OCI-LY7 (cell line): Measurements from ENCODE around the gene CCNL2. TPM values are rescaled to one million over a fixed set of nuclear protein-coding genes. Genes with fewer than 3 reads are reported as not detected.

Source experiments
- BruUV-seq: library from RNA; stranded (reverse); fragments of 400-500 nt; replicated peaks from 2 replicates; lab custom pipeline; 2021; lab: Mats Ljungman, UMichigan
- CTCF ChIA-PET: fragments of 300-600 bp; sonication (Branson Sonifier 250); formaldehyde crosslinking; loops from one replicate; lab custom pipeline; 2022; ENCODE audit warnings: antibody characterized with exemption; ENCODE audit not compliant: unreplicated experiment; lab: Charles Lee
- POLR2A ChIA-PET: fragments of 300-600 bp; sonication (Branson Sonifier 250); formaldehyde crosslinking; loops from one replicate; lab custom pipeline; 2022; ENCODE audit warnings: antibody characterized with exemption; lab: Charles Lee
- DNase-seq: peaks from one replicate; pipeline ENCODE4 v3.0.0-alpha.2; 2015; ENCODE audit warnings: low spot score
- H2AFZ ChIP-seq: fragments of 200-600 bp; sonication (generic), shearing (Covaris generic); 2 replicates; pipeline ENCODE4 v1.6.1; 2014; ENCODE audit warnings: mild to moderate bottlenecking, antibody characterized with exemption, low read length, moderate library complexity
- H3K27ac ChIP-seq: fragments of 200-600 bp; sonication (generic); 2 replicates; pipeline ENCODE4 v1.5.1; 2014; ENCODE audit warnings: mixed run types, low read depth, mild to moderate bottlenecking, moderate library complexity, low read length, inconsistent platforms; ENCODE audit not compliant: poor library complexity, severe bottlenecking
- H3K36me3 ChIP-seq: fragments of 200-600 bp; sonication (generic); 2 replicates; pipeline ENCODE4 v1.6.1; 2014; ENCODE audit warnings: mild to moderate bottlenecking, antibody characterized with exemption, low read length, moderate library complexity, mixed read lengths; ENCODE audit not compliant: insufficient read depth
- H3K4me1 ChIP-seq: fragments of 200-600 bp; sonication (generic); 2 replicates; pipeline ENCODE4 v1.5.1; 2014; ENCODE audit warnings: mild to moderate bottlenecking, low read length; ENCODE audit not compliant: insufficient read depth, poor library complexity, severe bottlenecking
- H3K4me2 ChIP-seq: fragments of 200-600 bp; sonication (generic); 2 replicates; pipeline ENCODE4 v1.6.1; 2014; ENCODE audit warnings: mild to moderate bottlenecking, low read length
- H3K4me3 ChIP-seq: fragments of 200-600 bp; sonication (generic); 2 replicates; pipeline ENCODE4 v1.5.1; 2014; ENCODE audit warnings: mild to moderate bottlenecking, low read depth, low read length; ENCODE audit not compliant: poor library complexity, severe bottlenecking
- H3K79me2 ChIP-seq: fragments of 200-600 bp; sonication (generic); 2 replicates; pipeline ENCODE4 v1.6.1; 2016; ENCODE audit warnings: low read depth, mild to moderate bottlenecking, low read length, moderate library complexity, mixed read lengths; ENCODE audit not compliant: insufficient read depth
- H3K9me2 ChIP-seq: fragments of 200-600 bp; sonication (generic); 2 replicates; pipeline ENCODE4 v1.6.1; 2016; ENCODE audit warnings: mild to moderate bottlenecking, low read length, mixed read lengths; ENCODE audit not compliant: insufficient read depth
- H3K9me3 ChIP-seq: fragments of 200-600 bp; sonication (generic); 2 replicates; pipeline ENCODE4 v1.6.1; 2014; ENCODE audit warnings: mild to moderate bottlenecking, mixed run types, low read length, mixed read lengths
- H4K20me1 ChIP-seq: fragments of 200-600 bp; sonication (generic); 2 replicates; pipeline ENCODE4 v1.6.1; 2014; ENCODE audit warnings: mild to moderate bottlenecking, antibody characterized with exemption, low read length, moderate library complexity, mixed read lengths; ENCODE audit not compliant: insufficient read depth
- CTCF ChIP-seq: fragments of 200-600 bp; sonication (generic); conservative IDR thresholded peaks from 2 replicates; pipeline ENCODE4 v1.5.1; 2014; ENCODE audit warnings: mild to moderate bottlenecking, antibody characterized with exemption, low read length, moderate library complexity, mixed read lengths
- EZH2phosphoT487 ChIP-seq: fragments of 200-600 bp; sonication (generic); IDR thresholded peaks from 2 replicates; pipeline ENCODE4 v1.6.1; 2018; ENCODE audit warnings: low read depth, borderline replicate concordance, mild to moderate bottlenecking, mixed run types, antibody characterized with exemption, low read length, moderate library complexity, mixed read lengths
- intact Hi-C: fragments of 100-400 bp; cut with micrococcal nuclease; formaldehyde crosslinking; loops from one replicate; pipeline ENCODE4 v1.10.0; 2022; ENCODE audit not compliant: unreplicated experiment
- total RNA-seq, 2 experiments: library from RNA; depleted of rRNA in 1 of 2; stranded (reverse); fragments of >200 nt in 1 of 2; shearing (Covaris generic) in 1 of 2; gene quantifications; 2 replicates each; pipeline ENCODE4 v1.2.3, GENCODE V29; 2014 to 2022

CCNL2 gene
- total RNA-seq, 2 experiments from 2014 or later, result 213 to 307 TPM

GRCh38 chr1:1433804-1434130 lies 34.6 kb upstream of the CCNL2 start:
- Histone ChIP-seq H3K4me3 (no peak overlapping the region), H3K36me3 (no peaks in the 10 kb centered on the region), H3K79me2 (no peaks in the 10 kb centered on the region), H3K27ac (no peak overlapping the region), H3K4me2 (no peak overlapping the region), H4K20me1 (no peaks in the 10 kb centered on the region), H3K9me2 (no peaks in the 10 kb centered on the region), H2AFZ (no peak overlapping the region), H3K9me3 (no peaks in the 10 kb centered on the region), H3K4me1 (no peaks in the 10 kb centered on the region)
- intact Hi-C loops, result no loop called here
- ChIA-PET POLR2A (no interaction called here), CTCF (no interaction called here)
- no peak for DNase-seq
- no peak for TF ChIP-seq CTCF
- no peak for TF ChIP-seq EZH2phosphoT487
- no TSS peak for BruUV-seq

GRCh38 chr1:1432951-1433803 lies 34.0 kb upstream of the CCNL2 start:
- H3K4me1 ChIP-seq, result no peaks in the 10 kb centered on the region
- no peak overlapping the region for H3K4me3 ChIP-seq
- DNase-seq, result no peak
- CTCF ChIA-PET, result no interaction called here
- no peak overlapping the region for H3K27ac ChIP-seq
- H3K9me2 ChIP-seq, result no peaks in the 10 kb centered on the region
- TF ChIP-seq EZH2phosphoT487 (no peak), CTCF (no peak)
- H4K20me1 ChIP-seq, result no peaks in the 10 kb centered on the region
- H3K79me2 ChIP-seq, result no peaks in the 10 kb centered on the region
- no peaks in the 10 kb centered on the region for H3K36me3 ChIP-seq
- POLR2A ChIA-PET, result no interaction called here
- H2AFZ ChIP-seq, result no peak overlapping the region
- no peaks in the 10 kb centered on the region for H3K9me3 ChIP-seq
- intact Hi-C loops, result no loop called here
- no peak overlapping the region for H3K4me2 ChIP-seq
- BruUV-seq, result no TSS peak

- ChIA-PET POLR2A (no interaction called here), CTCF (no interaction called here)
- no peaks in the 10 kb centered on the region for H4K20me1 ChIP-seq
- no peaks in the 10 kb centered on the region for H3K9me2 ChIP-seq
- no peak overlapping the region for H3K27ac ChIP-seq
- no TSS peak for BruUV-seq
- H3K4me3 ChIP-seq, result no peak overlapping the region
- DNase-seq, result no peak
- TF ChIP-seq CTCF, result no peak
- no peak for TF ChIP-seq EZH2phosphoT487
- no peaks in the 10 kb centered on the region for H3K79me2 ChIP-seq
- H2AFZ ChIP-seq, result no peak overlapping the region
- no peaks in the 10 kb centered on the region for H3K9me3 ChIP-seq
- intact Hi-C loops, result no loop called here
- H3K4me1 ChIP-seq, result no peaks in the 10 kb centered on the region
- no peaks in the 10 kb centered on the region for H3K36me3 ChIP-seq
- no peak overlapping the region for H3K4me2 ChIP-seq
Observed at GRCh38 chr1:1432274-1432950, 33.3 kb upstream of the CCNL2 start.
